ENCODE data around the gene COL25A1. TPM values are rescaled to one million over a fixed set of nuclear protein-coding genes. Genes with fewer than 3 reads are reported as not detected.
"Not testable (repeated sequence)": the region's sequence is repeated elsewhere in the genome, so short reads cannot be mapped to it uniquely, and the experiment has no call there.

The COL25A1 gene
- total RNA-seq, 1 donor from 2014 or later: 0.37 TPM

- DNase-seq: no peak
- no peak for ATAC-seq
- intact Hi-C loops (cut with micrococcal nuclease): no loop called here
Measured at GRCh38 chr4:108953941-108954340, 348.5 kb downstream of the COL25A1 start.

DNA sequence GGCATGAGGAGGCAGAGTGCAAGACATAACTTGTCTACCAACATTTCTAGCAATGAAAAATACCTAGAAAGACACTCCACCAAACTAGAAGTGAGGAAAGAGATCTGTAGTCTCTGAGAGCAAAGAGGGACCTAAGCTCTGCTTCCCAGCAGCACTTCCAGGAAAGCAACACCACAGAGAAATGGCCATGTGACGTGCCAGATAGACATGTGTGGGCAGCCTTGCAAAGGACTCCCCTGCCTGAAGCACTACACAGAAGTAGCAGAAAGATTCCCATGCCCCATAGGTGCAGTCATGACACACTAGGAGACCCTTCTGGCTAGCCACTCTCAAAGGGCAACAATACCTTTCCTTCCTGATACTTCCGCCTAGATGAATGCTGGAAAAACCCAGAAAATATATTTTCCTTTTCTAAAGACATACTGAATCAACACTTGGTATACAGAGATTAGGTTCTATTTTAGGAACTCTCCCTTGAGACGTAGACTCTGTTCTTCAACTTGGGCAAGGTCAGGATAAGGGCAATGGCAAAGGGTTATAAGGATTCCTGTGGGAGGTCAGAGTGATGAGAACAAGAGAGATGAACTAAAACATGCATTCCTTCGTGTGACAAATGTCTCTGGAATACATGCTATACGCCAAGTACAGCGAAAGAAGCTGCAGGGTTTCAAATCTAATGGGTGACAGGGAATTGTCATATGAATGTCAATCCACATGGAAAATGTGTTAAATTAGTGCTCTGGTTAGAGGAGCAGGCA, 352.1 kb downstream of the COL25A1 start:
- DNase-seq (no peak), ATAC-seq (peak; percentile 21)
- intact Hi-C loops (cut with micrococcal nuclease): no loop called here

DNA sequence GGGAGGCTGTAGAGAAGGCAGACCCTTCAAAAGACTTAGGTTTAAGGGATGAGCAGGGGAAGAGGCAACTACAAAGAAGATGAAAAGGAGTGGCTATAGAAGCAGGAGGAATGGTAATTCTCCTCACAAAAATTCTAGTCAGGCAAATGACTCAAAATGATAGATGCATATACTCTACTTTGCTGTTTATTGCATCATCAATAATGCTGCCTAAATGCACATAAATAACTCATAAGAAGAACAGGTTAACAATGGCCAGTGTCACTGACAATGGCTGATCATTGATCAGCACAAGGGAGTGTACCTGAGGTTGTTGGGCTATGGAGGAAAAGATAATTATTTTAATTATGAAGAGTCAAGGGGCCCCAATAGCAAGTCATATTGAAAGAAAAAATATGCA, 354.9 kb downstream of the COL25A1 start:
- no peak for ATAC-seq
- intact Hi-C loops (cut with micrococcal nuclease): no loop called here

DNA sequence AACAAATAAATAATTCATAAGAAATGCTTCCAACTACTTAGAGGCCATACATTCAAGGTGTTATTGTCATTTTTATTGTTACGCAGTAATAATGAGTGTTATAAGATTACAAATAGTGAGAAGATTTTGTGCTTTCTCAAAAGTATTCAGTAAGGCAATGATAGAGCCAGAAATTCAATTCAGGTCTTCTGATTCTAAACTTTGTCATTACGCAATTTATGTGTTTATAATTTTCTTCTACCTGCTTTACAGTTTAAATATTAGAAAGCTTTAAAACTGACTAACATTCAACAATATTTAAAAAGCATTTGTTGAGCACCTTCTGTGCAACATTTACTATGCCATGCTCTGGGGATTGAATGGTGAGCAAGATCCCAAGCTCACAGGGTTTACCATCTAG, 356.2 kb downstream of the COL25A1 start:
- DNase-seq (no peak), ATAC-seq (no peak)
- intact Hi-C loops (cut with micrococcal nuclease): no loop called here

More for the DNA sequence above, 354.9 kb downstream of the COL25A1 start:
- no peak for DNase-seq

DNA sequence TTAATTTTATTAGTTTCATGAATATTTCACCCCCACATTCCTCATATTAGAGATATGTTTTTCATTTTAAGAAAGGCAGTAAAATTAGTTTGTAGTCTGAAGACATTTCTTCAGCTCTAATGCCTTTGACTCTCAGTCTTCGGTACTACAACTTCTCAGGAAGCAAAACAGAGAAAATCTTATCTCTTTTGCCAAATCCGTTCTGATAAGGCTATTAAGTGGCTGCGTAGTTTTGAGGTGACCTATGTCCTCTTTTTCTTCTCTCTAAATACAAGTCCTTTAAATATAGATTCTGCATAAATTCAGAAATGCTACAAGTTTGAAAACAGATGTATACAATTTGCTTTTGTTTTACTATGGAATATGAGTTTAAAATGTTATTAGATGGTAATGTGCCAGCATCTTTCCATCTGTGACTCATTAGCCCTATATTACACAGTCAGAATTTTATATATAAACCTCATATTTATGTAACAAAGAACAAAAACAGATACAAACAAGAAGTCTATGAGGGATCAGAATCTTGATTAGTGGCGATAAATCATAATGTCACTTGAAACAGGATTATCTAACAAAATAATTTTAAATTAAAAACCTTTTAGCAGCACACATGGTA, 358.4 kb downstream of the COL25A1 start:
- no peak for ATAC-seq
- intact Hi-C loops (cut with micrococcal nuclease): no loop called here
- DNase-seq: no peak

DNA sequence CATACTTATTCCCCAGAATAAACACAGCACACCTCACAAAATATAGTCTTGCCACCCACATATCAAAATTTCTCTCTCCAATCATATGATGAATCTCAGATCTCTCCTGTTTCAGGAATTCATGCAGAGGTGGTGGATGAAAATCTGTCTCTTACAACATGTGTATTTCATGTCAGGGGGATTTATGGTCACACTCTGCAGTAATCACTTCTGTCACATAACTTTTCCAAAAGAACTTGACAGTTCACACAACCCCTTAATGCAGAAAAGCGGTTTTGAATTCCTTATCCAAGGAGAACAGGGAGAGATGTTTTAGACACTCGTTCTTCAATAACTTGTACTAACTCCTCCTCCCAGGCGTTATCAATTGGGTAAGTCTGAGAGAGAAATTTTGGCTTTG, 359.1 kb downstream of the COL25A1 start:
- DNase-seq: no peak
- intact Hi-C loops (cut with micrococcal nuclease): no loop called here
- no peak for ATAC-seq

DNA sequence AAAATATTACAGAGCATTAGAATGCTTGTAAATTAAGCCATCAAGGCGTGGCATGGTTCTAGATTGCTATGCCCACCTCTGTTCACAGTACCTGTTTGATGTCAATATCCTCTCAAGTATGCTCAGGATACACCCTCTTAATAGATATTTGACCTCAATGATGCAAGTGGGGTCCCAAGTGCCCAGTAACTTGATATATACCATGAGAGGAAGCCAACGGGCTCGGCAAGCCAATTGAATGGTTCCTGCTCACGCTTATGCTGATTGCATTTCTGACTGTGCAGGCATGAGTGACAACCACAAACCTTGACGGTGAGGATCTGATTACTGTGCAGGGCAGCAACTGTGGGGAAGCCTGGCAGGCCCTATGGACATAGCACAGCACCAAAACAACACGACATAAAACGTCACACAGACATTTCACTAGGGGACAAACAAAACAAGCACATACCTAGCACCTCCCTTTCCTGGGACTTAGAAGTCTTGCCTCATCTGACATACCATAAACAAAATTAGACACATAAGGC, 360.5 kb downstream of the COL25A1 start:
- intact Hi-C loops (cut with micrococcal nuclease): no loop called here
- DNase-seq (no peak), ATAC-seq (no peak)

GRCh38 chr4:108940634-108941033, 361.8 kb downstream of the COL25A1 start:
- intact Hi-C loops (cut with micrococcal nuclease): no loop called here
- ATAC-seq (no peak), DNase-seq (no peak)

GRCh38 chr4:108940149-108940548, 362.3 kb downstream of the COL25A1 start:
- DNase-seq (no peak), ATAC-seq (no peak)
- intact Hi-C loops (cut with micrococcal nuclease): no loop called here

- no peak for ATAC-seq
- intact Hi-C loops (cut with micrococcal nuclease): no loop called here
Measured at GRCh38 chr4:108937066-108937465, 365.4 kb downstream of the COL25A1 start.

DNA sequence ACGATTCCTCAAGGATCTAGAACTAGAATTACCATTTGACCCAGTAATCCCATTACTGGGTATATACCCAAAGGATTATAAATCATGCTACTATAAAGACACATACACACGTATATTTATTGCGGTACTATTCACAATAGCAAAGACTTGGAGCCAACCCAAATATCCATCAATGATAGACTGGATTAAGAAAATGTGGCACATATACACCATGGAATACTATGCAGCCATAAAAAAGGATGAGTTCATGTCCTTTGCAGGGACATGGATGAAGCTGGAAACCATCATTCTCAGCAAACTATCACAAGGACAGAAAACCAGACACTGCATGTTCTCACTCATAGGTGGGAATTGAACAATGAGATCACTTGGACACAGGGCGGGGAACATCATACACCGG, 368.5 kb downstream of the COL25A1 start:
- intact Hi-C loops (cut with micrococcal nuclease); DNase-seq; ATAC-seq: not testable (repeated sequence)

More at GRCh38 chr4:108937066-108937465, 365.4 kb downstream of the COL25A1 start:
- no peak for DNase-seq

DNA sequence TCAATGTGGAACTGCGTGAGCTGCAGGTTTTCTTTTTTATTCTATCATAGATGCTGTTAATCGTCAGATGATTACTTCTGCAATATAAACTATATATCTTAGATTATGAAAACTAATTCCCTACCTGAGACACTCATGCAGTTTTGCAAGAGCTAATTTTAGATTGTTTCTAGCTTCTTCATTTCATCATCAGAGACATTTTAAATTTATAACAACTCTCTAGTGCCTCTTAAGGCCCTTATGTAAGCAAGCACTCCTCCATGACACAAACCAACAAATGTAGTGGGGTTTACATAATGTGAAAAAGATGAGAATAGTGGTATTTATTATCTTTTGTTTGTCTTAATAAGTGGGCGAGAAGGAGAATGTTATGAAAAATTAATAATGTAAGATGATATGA, 369.4 kb downstream of the COL25A1 start:
- ATAC-seq (no peak), DNase-seq (no peak)
- intact Hi-C loops (cut with micrococcal nuclease): no loop called here

DNA sequence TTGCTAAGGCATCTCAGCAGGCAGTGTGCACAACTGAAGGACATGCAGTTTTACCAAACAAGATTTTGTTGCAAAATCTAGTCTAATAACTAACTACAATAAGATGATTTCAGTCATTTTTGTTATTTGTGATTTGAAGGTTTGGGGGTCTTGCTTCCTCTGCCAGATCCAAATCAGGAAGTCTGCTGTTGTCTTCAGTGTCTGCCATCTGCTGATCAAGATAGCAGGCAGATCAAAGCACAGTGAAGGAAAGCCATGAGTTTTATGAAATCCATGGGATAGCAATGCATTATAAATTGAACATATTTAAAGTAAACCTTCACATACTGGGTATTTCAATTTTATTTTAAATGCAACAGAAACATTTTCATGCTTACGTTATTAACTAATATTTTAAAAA, 370.5 kb downstream of the COL25A1 start:
- intact Hi-C loops (cut with micrococcal nuclease): no loop called here

GRCh38 chr4:108930186-108930585, 372.3 kb downstream of the COL25A1 start:
- no peak for DNase-seq
- no peak for ATAC-seq
- intact Hi-C loops (cut with micrococcal nuclease): no loop called here

More for the DNA sequence above, 370.5 kb downstream of the COL25A1 start:
- DNase-seq (no peak), ATAC-seq (no peak)

DNA sequence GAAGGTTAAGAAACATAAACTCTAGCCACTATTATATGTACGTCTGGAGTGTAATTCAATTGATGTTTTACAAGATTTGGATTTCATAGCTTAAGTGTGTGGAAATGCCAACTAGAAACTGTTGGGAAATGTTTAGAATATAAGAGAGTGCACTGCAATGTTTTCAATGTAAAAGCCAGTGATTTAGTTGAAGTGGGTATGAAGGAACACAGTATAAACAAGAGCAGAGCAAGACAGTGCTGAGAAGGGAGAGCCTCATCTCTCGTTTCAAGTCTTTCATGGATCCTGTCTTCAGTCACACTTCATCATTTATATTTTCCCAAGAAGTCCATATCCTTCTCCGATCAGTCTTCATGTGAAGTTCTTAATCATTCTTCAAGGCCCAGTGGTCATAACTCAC, 375.7 kb downstream of the COL25A1 start:
- ATAC-seq (no peak), DNase-seq (no peak)
- intact Hi-C loops (cut with micrococcal nuclease): no loop called here

GRCh38 chr4:108926061-108926460, 376.4 kb downstream of the COL25A1 start:
- DNase-seq (no peak), ATAC-seq (peak; percentile 40)
- intact Hi-C loops (cut with micrococcal nuclease): no loop called here

DNA sequence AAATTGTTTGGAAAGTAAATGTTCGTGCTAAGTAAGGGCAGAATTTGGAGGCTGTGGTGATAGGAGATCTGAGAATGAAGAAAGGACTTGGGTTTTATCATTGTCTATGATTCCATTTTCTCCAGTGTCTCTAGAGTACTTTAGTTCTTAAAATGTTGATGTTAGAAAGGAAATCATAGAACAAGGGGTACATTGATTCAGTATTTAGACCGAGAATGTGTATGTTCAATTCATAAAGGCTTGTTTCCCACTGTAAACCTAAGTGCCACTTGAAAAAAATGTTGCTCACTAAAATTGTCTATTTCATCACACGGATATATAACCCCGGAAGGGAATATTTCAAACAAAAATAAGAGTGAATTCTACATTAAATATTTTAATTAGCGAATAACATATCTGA, 380.3 kb downstream of the COL25A1 start:
- DNase-seq (no peak), ATAC-seq (no peak)
- intact Hi-C loops (cut with micrococcal nuclease): no loop called here

DNA sequence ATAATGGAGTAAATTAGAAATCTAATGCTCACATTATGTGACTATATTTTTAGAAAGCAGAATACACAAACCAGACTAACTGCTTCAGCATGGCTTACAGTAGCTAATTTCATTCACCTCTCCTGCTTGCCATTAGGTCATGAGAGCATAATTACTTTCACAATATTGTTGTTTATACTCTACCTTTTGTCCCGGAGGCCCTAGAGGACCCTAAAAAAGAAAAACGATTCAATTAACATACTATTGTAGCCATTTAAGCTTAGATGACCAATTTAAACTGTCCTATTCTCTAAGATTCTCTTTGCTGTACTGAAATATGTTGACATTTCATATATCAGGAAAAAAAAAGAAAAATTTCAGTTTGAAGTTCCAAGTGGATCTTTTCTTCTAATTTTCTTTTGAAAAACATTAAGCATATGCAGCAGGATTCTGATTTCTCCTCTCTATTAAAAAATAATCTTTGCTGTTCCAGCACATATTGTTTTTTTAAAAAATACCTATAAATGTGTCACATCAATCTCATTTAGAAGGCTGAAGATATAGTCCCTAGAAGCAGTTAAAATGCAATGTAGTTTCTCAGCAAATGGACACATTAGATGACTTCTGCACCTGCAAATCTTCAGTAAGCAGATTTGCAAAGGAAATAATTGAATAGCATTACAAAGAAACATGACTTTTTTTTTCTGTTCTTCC, 381.9 kb downstream of the COL25A1 start:
- intact Hi-C loops (cut with micrococcal nuclease): no loop called here
- ATAC-seq: no peak
- no peak for DNase-seq

GRCh38 chr4:108919226-108919893, 383.1 kb downstream of the COL25A1 start:
- intact Hi-C loops (cut with micrococcal nuclease): no loop called here
- DNase-seq: no peak
- no peak for ATAC-seq

DNA sequence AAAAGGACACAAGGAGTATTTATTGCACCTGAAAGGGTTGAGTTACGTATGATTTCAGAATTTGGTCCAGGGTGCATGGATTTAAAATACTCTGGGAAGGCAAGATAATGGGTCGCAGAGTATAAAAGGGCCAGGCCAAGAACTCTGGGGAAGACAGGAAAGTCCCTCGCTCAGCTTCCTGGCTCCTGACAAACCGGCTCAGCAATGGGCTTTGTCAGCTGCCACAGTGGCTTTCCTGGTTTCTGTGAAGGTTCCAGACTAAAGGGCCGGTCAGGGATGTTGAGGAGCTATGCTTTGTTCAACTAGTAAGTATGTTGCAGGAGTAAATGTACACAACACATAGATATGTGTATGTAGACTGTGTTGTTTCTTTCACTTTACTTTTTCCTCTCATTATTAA, 385.2 kb downstream of the COL25A1 start:
- intact Hi-C loops (cut with micrococcal nuclease): no loop called here
- ATAC-seq: no peak
- no peak for DNase-seq
